Measurements from ENCODE around the gene HIC2. TPM values are rescaled to one million over a fixed set of nuclear protein-coding genes. Genes with fewer than 3 reads are reported as not detected.

HIC2 gene
- total RNA-seq, 3 donors from 2014 or later (not counting 1 experiment from before 2014, with no cell fraction given), result 6.3 to 10.2 (median 7.7) TPM

DNA sequence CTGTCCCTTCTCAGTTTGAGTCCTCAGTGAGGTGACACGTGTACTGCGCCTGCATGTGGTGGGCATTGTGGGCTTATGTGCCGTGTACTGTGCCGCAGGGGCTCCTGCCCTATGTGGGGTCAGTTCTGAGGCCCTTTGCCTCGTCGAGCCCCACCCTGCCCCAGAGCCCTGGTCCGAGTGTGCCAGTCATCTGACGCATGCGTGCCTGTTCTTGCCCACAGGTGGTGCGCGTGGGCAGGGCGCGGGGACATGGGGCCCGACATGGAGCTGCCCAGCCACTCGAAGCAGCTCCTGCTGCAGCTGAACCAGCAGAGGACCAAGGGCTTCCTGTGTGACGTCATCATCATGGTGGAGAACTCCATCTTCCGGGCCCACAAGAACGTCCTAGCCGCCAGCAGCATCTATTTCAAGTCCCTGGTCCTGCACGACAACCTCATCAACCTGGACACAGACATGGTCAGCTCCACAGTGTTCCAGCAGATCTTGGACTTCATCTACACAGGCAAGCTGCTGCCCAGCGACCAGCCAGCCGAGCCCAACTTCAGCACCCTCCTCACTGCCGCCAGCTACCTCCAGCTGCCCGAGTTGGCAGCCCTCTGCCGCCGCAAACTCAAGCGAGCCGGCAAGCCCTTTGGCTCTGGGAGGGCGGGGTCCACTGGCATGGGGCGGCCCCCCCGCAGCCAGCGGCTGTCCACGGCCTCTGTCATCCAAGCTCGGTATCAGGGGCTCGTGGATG lies 27.7 kb downstream of the HIC2 start:
- Mint-ChIP-seq H3K27me3 (ENCODE audit: low read depth in 2 of 2) (no peaks in the 10 kb centered on the region), H3K36me3 (no peaks in the 10 kb centered on the region), H3K4me1 (no peaks in the 10 kb centered on the region), H3K4me3 (no peak overlapping the region), H3K27ac (no peak overlapping the region), H3K9me3 (no peaks in the 10 kb centered on the region)
- 95% methylated on average over 35 of the region's 35 CpGs for WGBS (ENCODE audit: insufficient coverage)
- intact Hi-C loops (cut with micrococcal nuclease), result no loop called here
- no peak for ATAC-seq
- Histone ChIP-seq H3K27me3 (ENCODE audit: control insufficient read depth, insufficient read depth, low read length) (no peaks in the 10 kb centered on the region), H3K27ac (ENCODE audit: low read length) (no peak overlapping the region), H3K9me3 (ENCODE audit: control insufficient read depth, insufficient read depth, low read length) (no peaks in the 10 kb centered on the region), H3K4me3 (ENCODE audit: low read length) (no peak overlapping the region), H3K36me3 (ENCODE audit: control insufficient read depth, insufficient read depth, low read length) (peaks cover 14% of the 10 kb centered on the region), H3K4me1 (ENCODE audit: control insufficient read depth, insufficient read depth, low read length) (no peaks in the 10 kb centered on the region)
- DNase-seq, result peak in 1 of 2 donors; percentile 12
- TF ChIP-seq CTCF (IDR thresholded peaks at IDR 0.05), result no peak

- intact Hi-C loops (cut with micrococcal nuclease), result no loop called here
- peak in 1 of 2 donors; percentile 14 for DNase-seq
- no peaks in the 10 kb centered on the region for H3K27me3 Mint-ChIP-seq (ENCODE audit: low read depth in 2 of 2)
- ATAC-seq, result no peak
- no peak overlapping the region for H3K4me3 Mint-ChIP-seq
- no peak for TF ChIP-seq CTCF (IDR thresholded peaks at IDR 0.05)
- Histone ChIP-seq H3K4me3 (ENCODE audit: low read length) (no peak overlapping the region), H3K9me3 (ENCODE audit: control insufficient read depth, insufficient read depth, low read length) (no peaks in the 10 kb centered on the region), H3K27me3 (ENCODE audit: control insufficient read depth, insufficient read depth, low read length) (no peaks in the 10 kb centered on the region), H3K27ac (ENCODE audit: low read length) (no peak overlapping the region), H3K36me3 (ENCODE audit: control insufficient read depth, insufficient read depth, low read length) (peaks cover 14% of the 10 kb centered on the region), H3K4me1 (ENCODE audit: control insufficient read depth, insufficient read depth, low read length) (no peaks in the 10 kb centered on the region)
- H3K9me3 Mint-ChIP-seq, result no peaks in the 10 kb centered on the region
- H3K36me3 Mint-ChIP-seq, result no peaks in the 10 kb centered on the region
- peak overlapping the region in 1 of 2 donors; percentile 38 for H3K27ac Mint-ChIP-seq
- no peaks in the 10 kb centered on the region for H3K4me1 Mint-ChIP-seq
- 97% methylated on average over 27 of the region's 27 CpGs for WGBS (ENCODE audit: insufficient coverage)
Measured at GRCh38 chr22:21445437-21446127, 28.4 kb downstream of the HIC2 start.

DNA sequence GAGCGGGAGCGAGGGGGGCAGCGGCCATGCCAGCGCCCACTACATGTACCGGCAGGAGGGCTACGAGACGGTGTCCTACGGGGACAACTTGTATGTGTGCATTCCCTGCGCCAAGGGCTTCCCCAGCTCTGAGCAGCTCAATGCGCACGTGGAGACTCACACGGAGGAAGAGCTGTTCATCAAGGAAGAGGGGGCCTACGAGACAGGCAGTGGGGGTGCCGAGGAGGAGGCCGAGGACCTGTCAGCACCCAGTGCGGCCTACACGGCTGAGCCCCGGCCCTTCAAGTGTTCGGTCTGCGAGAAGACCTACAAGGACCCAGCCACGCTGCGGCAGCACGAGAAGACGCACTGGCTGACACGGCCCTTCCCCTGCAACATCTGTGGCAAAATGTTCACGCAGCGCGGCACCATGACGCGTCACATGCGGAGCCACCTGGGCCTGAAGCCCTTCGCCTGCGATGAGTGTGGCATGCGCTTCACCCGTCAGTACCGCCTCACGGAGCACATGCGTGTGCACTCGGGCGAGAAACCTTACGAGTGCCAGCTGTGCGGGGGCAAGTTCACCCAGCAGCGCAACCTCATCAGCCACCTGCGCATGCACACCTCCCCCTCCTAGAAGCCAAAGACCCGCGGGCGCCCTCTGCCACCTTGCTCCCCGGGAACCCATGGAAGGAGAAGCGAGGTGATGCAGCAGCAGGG lies 29.1 kb downstream of the HIC2 start:
- WGBS (ENCODE audit: insufficient coverage), result 97% methylated on average over 49 of the region's 49 CpGs
- Histone ChIP-seq H3K36me3 (ENCODE audit: control insufficient read depth, insufficient read depth, low read length) (peaks cover 14% of the 10 kb centered on the region), H3K27ac (ENCODE audit: low read length) (no peak overlapping the region), H3K27me3 (ENCODE audit: control insufficient read depth, insufficient read depth, low read length) (no peaks in the 10 kb centered on the region), H3K4me1 (ENCODE audit: control insufficient read depth, insufficient read depth, low read length) (no peaks in the 10 kb centered on the region), H3K4me3 (ENCODE audit: low read length) (no peak overlapping the region), H3K9me3 (ENCODE audit: control insufficient read depth, insufficient read depth, low read length) (no peaks in the 10 kb centered on the region)
- Mint-ChIP-seq H3K4me1 (no peaks in the 10 kb centered on the region), H3K4me3 (no peak overlapping the region), H3K36me3 (no peaks in the 10 kb centered on the region), H3K27ac (peak overlapping the region in 1 of 2 donors; percentile 38), H3K27me3 (ENCODE audit: low read depth in 2 of 2) (no peaks in the 10 kb centered on the region), H3K9me3 (no peaks in the 10 kb centered on the region)
- DNase-seq, result no peak
- ATAC-seq, result no peak
- intact Hi-C loops (cut with micrococcal nuclease), result no loop called here
- TF ChIP-seq CTCF (IDR thresholded peaks at IDR 0.05), result no peak
